ENCODE data around the gene FOXN4.

- no peak for TF ChIP-seq POLR2AphosphoS5 (IDR thresholded peaks at IDR 0.05)
- no peak for TF ChIP-seq CTCF (IDR thresholded peaks at IDR 0.05; ENCODE audit: poor library complexity, severe bottlenecking)
- TF ChIP-seq MXI1 (conservative IDR thresholded peaks at IDR 0.05; ENCODE audit: poor library complexity, severe bottlenecking): no peak
- TF ChIP-seq EZH2 (IDR thresholded peaks at IDR 0.05; ENCODE audit: borderline replicate concordance, insufficient read depth, low read length, poor library complexity, severe bottlenecking): no peak
These were observed 4.6 kb downstream of the FOXN4 start for GRCh38 chr12:109304485-109304884.

Measured in neural cell (in vitro differentiated cells).